HG03342 (cell line): ENCODE results near the gene C1orf87.

Experiments
- ATAC-seq: cut with Tn5 transposase; IDR thresholded peaks from one replicate; pipeline ENCODE4 v1.9.1; 2021; ENCODE audit warnings: mild to moderate bottlenecking, moderate library complexity; ENCODE audit not compliant: unreplicated experiment

The C1orf87 gene

DNA sequence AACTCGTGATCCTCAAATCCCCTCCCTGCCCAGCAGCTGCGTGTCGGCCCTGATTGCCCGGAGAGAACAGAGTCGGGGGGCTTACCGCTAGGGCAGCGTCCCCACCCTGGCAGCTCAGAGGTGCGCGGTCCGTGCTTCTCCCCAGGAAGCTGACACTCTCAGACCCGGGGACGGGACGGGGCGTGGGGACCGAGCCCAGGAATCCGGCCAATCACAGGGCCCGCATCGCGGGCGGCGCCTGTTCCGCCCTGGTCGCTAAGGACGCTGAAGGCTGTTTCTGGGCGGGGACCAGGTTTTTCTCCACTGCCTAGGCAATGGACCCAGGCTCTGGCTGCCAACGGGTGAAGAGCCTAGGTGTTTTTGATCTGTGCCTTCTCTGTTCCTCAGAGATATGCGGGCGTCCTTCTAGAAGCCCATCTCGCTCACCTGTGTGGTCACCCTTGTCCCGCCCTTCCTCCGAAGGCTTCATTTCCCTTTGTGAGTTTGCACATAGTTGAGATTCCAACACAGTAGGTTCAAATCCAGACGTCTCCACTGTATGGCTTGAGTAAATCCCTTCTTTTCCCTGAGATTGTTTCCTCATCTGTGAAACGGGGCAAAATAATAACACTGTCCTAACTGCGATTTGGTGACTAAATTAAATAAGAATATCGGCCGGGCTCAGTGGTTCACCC lies at the start of gene C1orf87:
Gene C1orf87, minus strand, starts transcription at position 166 of the 674 bp plus-strand sequence. CDS start 1,127 bp downstream, outside the sequence.
- ATAC-seq, result no peak

DNA sequence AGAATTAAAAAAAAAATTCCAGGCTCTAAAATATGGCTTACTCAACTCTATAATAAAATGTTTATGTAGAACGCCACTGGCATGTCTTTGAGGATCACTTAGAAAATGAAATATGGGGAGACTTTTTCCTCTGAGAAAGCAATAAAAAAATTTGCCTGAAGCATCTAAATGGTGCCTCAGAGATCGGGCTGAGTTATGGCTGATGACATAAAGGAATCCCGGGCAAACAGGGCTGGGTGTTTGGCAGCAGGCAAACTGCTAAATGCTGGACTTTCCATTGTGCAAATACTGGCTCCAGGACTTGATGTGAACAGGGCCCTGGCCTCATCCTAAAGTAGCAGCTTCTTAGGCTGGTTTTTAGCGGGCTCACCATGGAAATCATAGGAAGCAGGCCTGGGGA lies 44.5 kb upstream of the C1orf87 start:
- no peak for ATAC-seq

GRCh38 chr1:60114745-60115318 lies 41.3 kb upstream of the C1orf87 start:
- ATAC-seq, result no peak

- no peak for ATAC-seq
These were observed 40.0 kb upstream of the C1orf87 start for GRCh38 chr1:60113596-60113995.

GRCh38 chr1:60113028-60113427 lies 39.5 kb upstream of the C1orf87 start:
- ATAC-seq, result no peak

GRCh38 chr1:60111716-60112115 lies 38.1 kb upstream of the C1orf87 start:
- ATAC-seq, result no peak

- ATAC-seq, result no peak
These were observed 37.5 kb upstream of the C1orf87 start for GRCh38 chr1:60111118-60111517.

GRCh38 chr1:60108196-60108595 lies 34.6 kb upstream of the C1orf87 start:
- ATAC-seq, result no peak

DNA sequence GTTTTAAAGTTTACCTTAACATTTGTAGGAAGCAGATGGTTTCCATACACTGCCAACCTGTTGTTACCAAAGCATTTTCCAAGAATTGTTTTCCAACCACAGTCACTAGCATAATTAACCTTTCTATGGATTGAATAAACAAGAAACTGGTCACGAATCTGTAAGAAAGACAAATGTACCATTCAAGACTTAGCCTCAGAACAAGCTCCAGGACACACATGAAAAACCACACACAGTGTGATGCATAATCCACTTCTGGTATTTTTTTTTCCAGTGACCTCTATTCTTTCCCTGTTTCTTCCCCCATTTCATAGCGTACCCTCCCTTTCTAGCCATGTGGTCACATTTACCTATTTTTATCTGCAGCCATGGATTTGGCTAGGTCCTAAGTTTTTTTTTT lies 29.6 kb upstream of the C1orf87 start:
- no peak for ATAC-seq

DNA sequence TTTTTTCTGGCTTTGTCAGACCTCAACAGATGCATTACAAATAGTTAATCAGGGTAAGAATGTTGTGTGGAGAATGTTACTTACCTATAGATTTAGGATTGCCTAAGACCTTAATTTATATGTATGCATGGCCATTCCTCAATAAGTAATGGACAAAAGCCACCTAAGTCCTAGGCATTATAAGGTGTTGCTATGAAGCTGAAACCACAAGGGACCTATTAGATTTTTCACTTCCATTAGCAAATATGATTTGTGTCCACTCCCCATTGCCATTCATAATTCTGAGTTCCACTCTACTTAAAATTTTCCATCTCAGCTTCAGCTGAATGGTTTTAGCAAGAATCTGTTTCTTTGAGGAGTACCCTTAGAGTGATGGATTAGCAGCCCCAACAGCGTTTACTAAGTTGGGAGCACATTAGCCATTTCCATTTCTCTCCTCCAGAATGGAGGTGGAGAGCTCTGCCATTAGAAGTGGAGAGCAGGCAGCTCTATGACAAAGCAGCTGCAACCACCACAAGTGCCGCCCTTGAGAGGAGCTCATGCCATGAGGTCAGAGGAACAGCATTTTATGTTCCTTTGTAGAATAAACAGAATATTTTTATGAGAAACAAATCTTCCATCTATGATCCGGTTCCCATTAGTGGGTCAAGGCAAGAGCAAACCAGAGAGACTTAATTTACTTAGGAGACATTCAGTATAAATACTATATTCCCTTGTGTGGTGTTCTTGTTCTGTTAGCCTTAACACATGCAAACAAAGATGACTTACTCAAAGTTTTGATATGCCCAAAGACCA lies 28.9 kb upstream of the C1orf87 start:
- ATAC-seq, result no peak

DNA sequence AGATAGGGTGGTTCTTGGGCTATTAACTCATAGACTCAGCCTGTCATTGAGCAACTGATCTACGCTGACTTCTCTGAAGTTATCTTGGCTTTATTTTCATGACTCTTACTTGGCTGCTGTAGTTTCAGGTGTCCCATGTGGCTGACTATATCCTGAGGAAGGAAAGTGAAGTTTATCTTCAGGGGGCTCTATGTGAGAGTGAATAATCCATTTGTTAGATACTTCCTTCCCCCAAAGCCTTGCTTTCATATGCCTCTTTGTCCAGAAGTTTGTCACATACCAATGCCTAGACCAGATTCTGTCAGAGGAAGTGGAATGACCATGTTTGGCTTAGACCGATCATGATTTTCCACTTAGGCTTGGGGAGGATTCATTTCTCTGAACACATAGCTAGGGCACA lies 27.9 kb upstream of the C1orf87 start:
- ATAC-seq, result no peak

GRCh38 chr1:60091195-60091715 lies 17.7 kb upstream of the C1orf87 start:
- ATAC-seq, result no peak

GRCh38 chr1:60090655-60091054 lies 17.1 kb upstream of the C1orf87 start:
- ATAC-seq, result no peak

DNA sequence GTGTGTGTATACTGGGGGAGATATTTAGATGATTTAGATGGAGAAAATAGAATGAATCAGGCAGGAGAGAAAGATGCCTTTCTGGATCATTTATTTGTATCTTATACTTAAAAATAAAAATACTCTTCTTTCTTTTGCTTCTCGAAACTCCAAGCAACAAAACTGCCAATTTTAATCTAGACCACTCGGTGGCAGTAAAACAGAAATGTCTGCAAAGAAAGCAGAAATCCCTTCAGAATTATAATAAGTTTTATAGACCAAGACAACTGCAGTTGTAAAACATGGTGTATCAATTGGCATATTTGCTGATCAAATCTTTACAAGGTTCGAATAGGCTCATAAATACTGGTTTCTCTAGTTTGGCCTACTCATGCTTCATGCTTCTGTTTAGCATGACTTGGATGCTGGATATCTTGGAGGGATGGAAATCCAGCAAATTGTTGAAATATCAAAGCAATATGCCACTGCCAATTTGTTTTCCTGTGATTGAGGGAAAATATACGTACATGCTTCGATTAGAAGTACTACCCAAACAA lies 15.1 kb upstream of the C1orf87 start:
- ATAC-seq, result no peak

DNA sequence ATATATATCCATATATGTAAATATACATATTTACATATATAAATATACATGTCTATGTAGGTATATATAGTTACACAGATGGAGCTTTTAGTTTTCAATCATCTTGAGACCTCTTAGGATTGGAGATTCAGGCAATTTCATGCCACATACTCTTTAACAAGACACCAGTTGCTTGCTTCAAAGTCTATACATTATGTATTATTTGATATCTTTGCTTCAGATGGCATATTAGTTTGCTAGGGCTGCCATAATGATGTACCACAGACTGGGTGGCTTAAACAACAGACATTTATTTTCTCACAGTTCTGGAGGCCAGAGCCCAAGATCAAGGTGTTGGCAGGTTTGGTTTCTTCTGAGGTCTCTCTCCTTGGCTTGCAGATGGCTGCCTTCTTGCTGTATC lies 14.1 kb upstream of the C1orf87 start:
- no peak for ATAC-seq

DNA sequence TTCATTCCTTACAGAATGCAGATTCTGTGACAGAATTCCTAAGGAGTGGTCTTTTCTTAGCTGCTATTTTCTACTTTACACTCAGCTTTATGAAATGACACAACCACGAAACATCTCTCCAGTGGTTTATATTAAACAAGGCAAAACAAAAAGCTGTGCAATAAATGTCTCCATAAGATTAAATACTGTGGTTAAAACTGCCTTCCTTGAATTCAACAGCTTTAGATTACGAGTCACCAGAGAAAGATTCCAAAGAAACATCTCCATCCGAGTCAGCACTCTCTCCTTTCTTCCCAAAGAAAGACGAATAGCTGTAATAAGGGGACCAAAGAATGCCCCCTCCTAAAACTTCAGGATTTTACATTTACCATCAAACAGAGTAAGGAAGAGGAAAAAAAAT lies 4.6 kb upstream of the C1orf87 start:
- ATAC-seq, result no peak

GRCh38 chr1:60071296-60071695 lies 2.3 kb downstream of the C1orf87 start:
- ATAC-seq, result no peak

DNA sequence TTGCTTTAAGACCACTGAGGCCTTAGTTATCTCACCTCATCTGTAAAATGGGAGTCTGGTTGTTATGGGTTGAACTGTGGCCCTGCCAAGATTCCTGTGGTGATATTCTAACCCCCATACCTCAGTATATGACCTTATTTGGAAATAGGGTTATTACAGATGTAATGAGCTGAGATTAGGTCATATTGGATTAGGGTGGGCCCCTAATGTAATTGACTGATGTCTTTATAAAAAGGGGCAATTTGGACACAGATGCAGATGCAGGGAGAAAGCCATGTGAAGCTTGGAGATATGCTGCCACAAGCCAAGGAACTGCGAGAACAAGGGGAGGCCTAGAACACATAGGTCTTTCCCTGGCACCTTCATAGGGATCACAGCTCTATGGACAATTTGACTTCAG lies 3.9 kb downstream of the C1orf87 start:
- no peak for ATAC-seq

- ATAC-seq, result no peak
These were observed 5.1 kb downstream of the C1orf87 start for GRCh38 chr1:60068393-60069045.

- no peak for ATAC-seq
These were observed 7.6 kb downstream of the C1orf87 start for GRCh38 chr1:60066001-60066400.

DNA sequence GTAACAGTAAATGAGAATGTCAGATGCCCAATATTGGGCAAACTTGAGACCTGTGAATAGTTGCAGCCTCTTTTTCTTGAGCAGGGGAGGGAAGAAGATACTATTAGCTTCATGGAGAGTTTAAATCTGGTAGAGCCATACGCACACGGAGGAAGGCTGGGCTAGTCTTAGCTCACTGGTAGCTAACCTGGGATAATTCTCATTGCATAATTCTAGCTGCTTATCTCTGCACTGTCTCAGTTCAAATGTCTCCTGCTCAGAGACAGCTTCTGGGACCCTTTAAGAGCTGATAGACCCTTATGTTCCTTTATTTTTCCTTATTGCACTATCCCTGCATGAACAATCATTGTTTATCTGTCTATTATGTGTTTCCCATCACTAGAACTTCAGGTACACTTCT lies 8.4 kb downstream of the C1orf87 start:
- no peak for ATAC-seq
